ENCODE data around the gene L3MBTL4. TPM values are rescaled to one million over a fixed set of nuclear protein-coding genes. Genes with fewer than 3 reads are reported as not detected.

Gene L3MBTL4
- total and polyA plus RNA-seq, 10 of the 15 experiments (the other 5 are each of a cell fraction or from before 2014, with no cell fraction given), result 1.3 to 8.7 (median 3.8) TPM

DNA sequence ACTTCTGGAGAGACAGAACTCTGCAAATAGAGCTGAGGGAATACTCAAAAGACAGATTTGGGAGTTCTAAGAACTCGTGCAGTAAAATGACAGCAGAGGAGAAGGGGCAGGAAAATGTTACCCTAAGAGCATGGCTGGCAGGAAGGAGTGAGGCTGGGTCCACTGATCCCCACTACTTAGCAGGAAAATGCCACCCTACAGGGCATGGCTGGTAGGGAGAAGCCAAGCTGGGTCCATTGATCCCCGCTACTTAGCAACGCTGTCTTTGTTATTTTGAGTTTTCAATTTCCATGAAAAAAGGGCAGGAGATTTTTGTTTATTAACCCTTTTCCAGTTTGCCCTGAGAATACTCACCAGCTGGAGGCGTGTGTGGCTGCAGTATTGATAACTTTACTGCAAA is 419.1 kb downstream of the L3MBTL4 start (continued):
- TF ChIP-seq ZNF622 (IDR thresholded peaks at IDR 0.05), result no peak
- no peak for TF ChIP-seq ETV6 (conservative IDR thresholded peaks at IDR 0.05 in 1 of 2, IDR thresholded peaks at IDR 0.05 in 1 of 2; ENCODE audit: borderline replicate concordance in 1 of 2, low read depth in 1 of 2)
- TF ChIP-seq NBN (IDR thresholded peaks at IDR 0.05), result no peak
- no peak for TF ChIP-seq CBX5 (IDR thresholded peaks at IDR 0.05; ENCODE audit: low read depth)
- TF ChIP-seq FOXK2 (IDR thresholded peaks at IDR 0.05), result no peak
- TF ChIP-seq SUPT20H (IDR thresholded peaks at IDR 0.05; ENCODE audit: borderline replicate concordance, control insufficient read depth, low read depth, low read length), result no peak
- no peak for TF ChIP-seq ZNF687 (IDR thresholded peaks at IDR 0.05)
- no peak for TF ChIP-seq NKRF (conservative IDR thresholded peaks at IDR 0.05)
- TF ChIP-seq RAD21 (IDR thresholded peaks at IDR 0.05; ENCODE audit: insufficient read depth, low read depth, low read length), result no peak
- TF ChIP-seq MAX (IDR thresholded peaks at IDR 0.05; ENCODE audit: low read depth, low read length), result no peak
- TF ChIP-seq, protein P1, sequence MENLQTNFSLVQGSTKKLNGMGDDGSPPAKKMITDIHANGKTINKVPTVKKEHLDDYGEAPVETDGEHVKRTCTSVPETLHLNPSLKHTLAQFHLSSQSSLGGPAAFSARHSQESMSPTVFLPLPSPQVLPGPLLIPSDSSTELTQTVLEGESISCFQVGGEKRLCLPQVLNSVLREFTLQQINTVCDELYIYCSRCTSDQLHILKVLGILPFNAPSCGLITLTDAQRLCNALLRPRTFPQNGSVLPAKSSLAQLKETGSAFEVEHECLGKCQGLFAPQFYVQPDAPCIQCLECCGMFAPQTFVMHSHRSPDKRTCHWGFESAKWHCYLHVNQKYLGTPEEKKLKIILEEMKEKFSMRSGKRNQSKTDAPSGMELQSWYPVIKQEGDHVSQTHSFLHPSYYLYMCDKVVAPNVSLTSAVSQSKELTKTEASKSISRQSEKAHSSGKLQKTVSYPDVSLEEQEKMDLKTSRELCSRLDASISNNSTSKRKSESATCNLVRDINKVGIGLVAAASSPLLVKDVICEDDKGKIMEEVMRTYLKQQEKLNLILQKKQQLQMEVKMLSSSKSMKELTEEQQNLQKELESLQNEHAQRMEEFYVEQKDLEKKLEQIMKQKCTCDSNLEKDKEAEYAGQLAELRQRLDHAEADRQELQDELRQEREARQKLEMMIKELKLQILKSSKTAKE (IDR thresholded peaks at IDR 0.05; ENCODE audit: low read depth, poor library complexity, severe bottlenecking), result no peak
